Uterus (tissue), 4 donors: ENCODE measurements around the gene LSAMP. TPM values are rescaled to one million over a fixed set of nuclear protein-coding genes. Genes with fewer than 3 reads are reported as not detected.

ENCODE experiments used
- DNase-seq, 2 donors: peaks; one replicate each; pipeline ENCODE4 v3.0.0-alpha.2; 2019 to 2020
- H3K27ac ChIP-seq, 2 donors: fragments of 200-600 bp; sonication (generic); 1 replicate in 1 of 2; 2 replicates in 1 of 2; pipeline ENCODE4 v1.5.1; 2016 to 2018
- H3K27me3 ChIP-seq, 2 donors: fragments of 200-600 bp; sonication (generic); one replicate each; pipeline ENCODE4 v1.5.1; 2018 to 2019; ENCODE audit warnings: control low read depth in 1 of 2
- H3K36me3 ChIP-seq, 2 donors: fragments of 200-600 bp; sonication (generic); one replicate each; pipeline ENCODE4 v1.5.1; 2019; ENCODE audit warnings: control low read depth in 1 of 2
- H3K4me1 ChIP-seq, 2 donors: fragments of 200-600 bp; sonication (generic); one replicate each; pipeline ENCODE4 v1.5.1; 2018 to 2019; ENCODE audit warnings: control low read depth in 1 of 2
- H3K4me3 ChIP-seq, 2 donors: fragments of 200-600 bp; sonication (generic); 1 replicate in 1 of 2; 2 replicates in 1 of 2; pipeline ENCODE4 v1.5.1; 2018 to 2019; ENCODE audit warnings: mild to moderate bottlenecking in 1 of 2
- H3K9me3 ChIP-seq, 2 donors: fragments of 200-600 bp; sonication (generic); one replicate each; pipeline ENCODE4 v1.5.1; 2019; ENCODE audit warnings: control low read depth in 1 of 2
- CTCF ChIP-seq, 4 experiments: fragments of 200-600 bp in 2 of 4; fragments of 450-650 bp in 2 of 4; sonication (generic) in 2 of 4; IDR thresholded peaks; one replicate each; pipeline ENCODE4 v1.5.1; 2016 to 2019; ENCODE audit warnings: antibody characterized with exemption in 4 of 4, mild to moderate bottlenecking in 2 of 4, moderate library complexity in 1 of 4
- POLR2A ChIP-seq, 2 donors: fragments of 450-650 bp; IDR thresholded peaks; one replicate each; pipeline ENCODE4 v1.6.1; 2016; ENCODE audit warnings: antibody characterized with exemption in 2 of 2, mild to moderate bottlenecking in 1 of 2, moderate library complexity in 1 of 2
- intact Hi-C: fragments of 100-400 bp; cut with DNase I; formaldehyde crosslinking; loops from one replicate; pipeline ENCODE4 v1.15.1; 2023; ENCODE audit warnings: low total_unique reads
- total RNA-seq, 4 donors: library from RNA; depleted of rRNA in 3 of 4; stranded (reverse); fragments of >200 nt in 3 of 4; gene quantifications; one replicate each; pipeline versions ENCODE4 v1.1.0 to v1.2.4, GENCODE V29; 2014 to 2023
- donor health status: DM: yes; HTN: yes; CAD: no.

The LSAMP gene
- total RNA-seq, 4 donors from 2014 or later, result 0.26 to 25.8 (median 1.8) TPM

DNA sequence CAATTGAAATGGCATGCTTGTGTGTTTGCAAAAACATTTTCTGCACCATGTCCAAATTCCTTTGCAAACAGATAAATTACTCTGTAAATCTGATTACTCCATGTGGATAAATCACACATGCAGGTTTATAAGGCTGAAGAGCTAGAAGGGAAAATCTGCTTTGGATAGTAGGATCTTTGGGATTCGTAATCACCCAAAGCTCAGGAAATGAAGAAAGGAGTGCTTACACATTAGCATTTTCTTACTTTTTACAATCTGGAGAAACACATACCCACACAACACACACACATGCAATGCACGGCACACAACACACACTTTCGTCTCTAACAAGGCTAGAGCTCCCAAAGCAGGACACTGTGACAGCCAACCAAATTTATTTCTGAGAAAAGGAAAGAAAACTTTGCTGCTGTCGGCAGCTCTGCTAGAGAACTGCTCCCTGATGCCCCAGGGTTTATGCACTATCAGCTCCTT lies 2.1 kb downstream of the LSAMP start:
- no peak for TF ChIP-seq POLR2A (IDR thresholded peaks at IDR 0.05)
- no peak for TF ChIP-seq CTCF (IDR thresholded peaks at IDR 0.05)
- Histone ChIP-seq H3K4me1 (no peaks in the 10 kb centered on the region), H3K4me3 (no peak overlapping the region), H3K27ac (no peak overlapping the region), H3K36me3 (no peaks in the 10 kb centered on the region), H3K9me3 (no peaks in the 10 kb centered on the region), H3K27me3 (no peaks in the 10 kb centered on the region)
- DNase-seq, result no peak
- intact Hi-C loops, result no loop called here

GRCh38 chr3:116442331-116443021 lies 2.8 kb downstream of the LSAMP start:
- DNase-seq, result no peak
- H3K27ac ChIP-seq, result no peak overlapping the region
- H3K36me3 ChIP-seq, result no peaks in the 10 kb centered on the region
- H3K27me3 ChIP-seq, result no peaks in the 10 kb centered on the region
- no peaks in the 10 kb centered on the region for H3K4me1 ChIP-seq
- H3K9me3 ChIP-seq, result no peaks in the 10 kb centered on the region
- TF ChIP-seq POLR2A (IDR thresholded peaks at IDR 0.05) (no peak), CTCF (IDR thresholded peaks at IDR 0.05) (no peak)
- intact Hi-C loops, result no loop called here
- no peak overlapping the region for H3K4me3 ChIP-seq

GRCh38 chr3:116441652-116442051 lies 3.6 kb downstream of the LSAMP start:
- DNase-seq, result no peak
- no peaks in the 10 kb centered on the region for H3K36me3 ChIP-seq
- no peak for TF ChIP-seq CTCF (IDR thresholded peaks at IDR 0.05)
- no peak for TF ChIP-seq POLR2A (IDR thresholded peaks at IDR 0.05)
- intact Hi-C loops, result no loop called here
- no peaks in the 10 kb centered on the region for H3K4me1 ChIP-seq
- H3K27me3 ChIP-seq, result no peaks in the 10 kb centered on the region
- H3K27ac ChIP-seq, result no peak overlapping the region
- H3K4me3 ChIP-seq, result no peak overlapping the region
- H3K9me3 ChIP-seq, result no peaks in the 10 kb centered on the region

- H3K9me3 ChIP-seq, result no peaks in the 10 kb centered on the region
- H3K4me3 ChIP-seq, result no peak overlapping the region
- no peaks in the 10 kb centered on the region for H3K4me1 ChIP-seq
- H3K36me3 ChIP-seq, result no peaks in the 10 kb centered on the region
- no peak for DNase-seq
- no peak for TF ChIP-seq CTCF (IDR thresholded peaks at IDR 0.05)
- no peak for TF ChIP-seq POLR2A (IDR thresholded peaks at IDR 0.05)
- H3K27me3 ChIP-seq, result no peaks in the 10 kb centered on the region
- H3K27ac ChIP-seq, result no peak overlapping the region
- intact Hi-C loops, result no loop called here
Observed at GRCh38 chr3:116440196-116440595, 5.1 kb downstream of the LSAMP start.

GRCh38 chr3:116433552-116433951 lies 11.7 kb downstream of the LSAMP start:
- Histone ChIP-seq H3K27me3 (no peaks in the 10 kb centered on the region), H3K9me3 (no peaks in the 10 kb centered on the region), H3K27ac (no peak overlapping the region), H3K36me3 (no peaks in the 10 kb centered on the region), H3K4me3 (no peak overlapping the region), H3K4me1 (no peaks in the 10 kb centered on the region)
- intact Hi-C loops, result no loop called here
- no peak for TF ChIP-seq POLR2A (IDR thresholded peaks at IDR 0.05)
- TF ChIP-seq CTCF (IDR thresholded peaks at IDR 0.05), result no peak
- DNase-seq, result no peak
